HG03442 (cell line): ENCODE measurements around the gene EMX1.
A peak's percentile ranks its signal among the peaks of the same experiment; 100 is the strongest.
"Not testable (repeated sequence)": the region's sequence is repeated elsewhere in the genome, so short reads cannot be mapped to it uniquely, and the experiment has no call there.

Experiments used
- ATAC-seq: cut with Tn5 transposase; IDR thresholded peaks from one replicate; pipeline ENCODE4 v1.9.1; 2021; ENCODE audit warnings: mild to moderate bottlenecking, moderate library complexity; ENCODE audit not compliant: unreplicated experiment

The EMX1 gene

GRCh38 chr2:72900191-72900825 lies 17.0 kb upstream of the EMX1 start:
- no peak for ATAC-seq

- no peak for ATAC-seq
These were observed 15.9 kb upstream of the EMX1 start for GRCh38 chr2:72901426-72901825.

GRCh38 chr2:72907369-72907768 lies 9.9 kb upstream of the EMX1 start:
- ATAC-seq = not testable (repeated sequence)

GRCh38 chr2:72908741-72909140 lies 8.6 kb upstream of the EMX1 start:
- ATAC-seq = no peak

GRCh38 chr2:72911256-72911655 lies 6.1 kb upstream of the EMX1 start:
- no peak for ATAC-seq

GRCh38 chr2:72913486-72914205 lies 3.7 kb upstream of the EMX1 start:
- no peak for ATAC-seq

GRCh38 chr2:72914206-72914559 lies 3.1 kb upstream of the EMX1 start:
- ATAC-seq = no peak

- ATAC-seq = no peak
These were observed 2.6 kb upstream of the EMX1 start for GRCh38 chr2:72914589-72915319.

- ATAC-seq = no peak
These were observed 1.9 kb upstream of the EMX1 start for GRCh38 chr2:72915320-72915906.

- ATAC-seq = peak; percentile 63
These were observed 1.2 kb upstream of the EMX1 start for GRCh38 chr2:72915907-72916742.

GRCh38 chr2:72916743-72917137 lies 579 bp upstream of the EMX1 start:
- no peak for ATAC-seq

GRCh38 chr2:72917877-72918553 lies 696 bp downstream of the EMX1 start:
- peak; percentile 1 for ATAC-seq

GRCh38 chr2:72919414-72920317 lies 2.3 kb downstream of the EMX1 start:
- ATAC-seq = no peak

GRCh38 chr2:72920318-72921087 lies 3.2 kb downstream of the EMX1 start:
- ATAC-seq = no peak

GRCh38 chr2:72921088-72921851 lies 4.0 kb downstream of the EMX1 start:
- no peak for ATAC-seq

GRCh38 chr2:72921853-72922252 lies 4.5 kb downstream of the EMX1 start:
- no peak for ATAC-seq

- no peak for ATAC-seq
These were observed 6.6 kb downstream of the EMX1 start for GRCh38 chr2:72923833-72924352.
